GM12873 (cell line): Measurements from ENCODE around the gene RNF166.

ENCODE experiments used
- CTCF ChIP-seq: IDR thresholded peaks from 2 replicates; pipeline ENCODE4 v1.5.1; 2012; ENCODE audit warnings: low read depth, mild to moderate bottlenecking, moderate library complexity, low read length, control low read depth; ENCODE audit not compliant: insufficient read depth; ENCODE audit errors: missing control alignments

RNF166 gene

GRCh38 chr16:88726981-88727380, 20.8 kb upstream of the RNF166 start:
- TF ChIP-seq CTCF = no peak

- no peak for TF ChIP-seq CTCF
Observed at GRCh38 chr16:88726408-88726749, 20.2 kb upstream of the RNF166 start.

- TF ChIP-seq CTCF = no peak
Observed at GRCh38 chr16:88725609-88726407, 19.6 kb upstream of the RNF166 start.

GRCh38 chr16:88724855-88725555, 18.8 kb upstream of the RNF166 start:
- TF ChIP-seq CTCF = no peak

- TF ChIP-seq CTCF = no peak
Observed at GRCh38 chr16:88723911-88724310, 17.7 kb upstream of the RNF166 start.

- TF ChIP-seq CTCF = no peak
Observed at GRCh38 chr16:88723507-88723887, 17.3 kb upstream of the RNF166 start.

GRCh38 chr16:88722784-88723506, 16.7 kb upstream of the RNF166 start:
- TF ChIP-seq CTCF = no peak
